ENCODE results near the gene NIPAL4.

NIPAL4 gene

GRCh38 chr5:157511651-157512644 is 51.9 kb downstream of the NIPAL4 start:
- TF ChIP-seq POLR2AphosphoS5 (IDR thresholded peaks at IDR 0.05; ENCODE audit: low read depth) (no peak), GABPA (IDR thresholded peaks at IDR 0.05; ENCODE audit: low read depth) (no peak), SPI1 (IDR thresholded peaks at IDR 0.05; ENCODE audit: borderline replicate concordance, low read depth) (no peak)
- TF ChIP-seq, protein P1, sequence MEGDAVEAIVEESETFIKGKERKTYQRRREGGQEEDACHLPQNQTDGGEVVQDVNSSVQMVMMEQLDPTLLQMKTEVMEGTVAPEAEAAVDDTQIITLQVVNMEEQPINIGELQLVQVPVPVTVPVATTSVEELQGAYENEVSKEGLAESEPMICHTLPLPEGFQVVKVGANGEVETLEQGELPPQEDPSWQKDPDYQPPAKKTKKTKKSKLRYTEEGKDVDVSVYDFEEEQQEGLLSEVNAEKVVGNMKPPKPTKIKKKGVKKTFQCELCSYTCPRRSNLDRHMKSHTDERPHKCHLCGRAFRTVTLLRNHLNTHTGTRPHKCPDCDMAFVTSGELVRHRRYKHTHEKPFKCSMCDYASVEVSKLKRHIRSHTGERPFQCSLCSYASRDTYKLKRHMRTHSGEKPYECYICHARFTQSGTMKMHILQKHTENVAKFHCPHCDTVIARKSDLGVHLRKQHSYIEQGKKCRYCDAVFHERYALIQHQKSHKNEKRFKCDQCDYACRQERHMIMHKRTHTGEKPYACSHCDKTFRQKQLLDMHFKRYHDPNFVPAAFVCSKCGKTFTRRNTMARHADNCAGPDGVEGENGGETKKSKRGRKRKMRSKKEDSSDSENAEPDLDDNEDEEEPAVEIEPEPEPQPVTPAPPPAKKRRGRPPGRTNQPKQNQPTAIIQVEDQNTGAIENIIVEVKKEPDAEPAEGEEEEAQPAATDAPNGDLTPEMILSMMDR (IDR thresholded peaks at IDR 0.05; ENCODE audit: insufficient read depth, low read length) = no peak
- TF ChIP-seq, protein P2, sequence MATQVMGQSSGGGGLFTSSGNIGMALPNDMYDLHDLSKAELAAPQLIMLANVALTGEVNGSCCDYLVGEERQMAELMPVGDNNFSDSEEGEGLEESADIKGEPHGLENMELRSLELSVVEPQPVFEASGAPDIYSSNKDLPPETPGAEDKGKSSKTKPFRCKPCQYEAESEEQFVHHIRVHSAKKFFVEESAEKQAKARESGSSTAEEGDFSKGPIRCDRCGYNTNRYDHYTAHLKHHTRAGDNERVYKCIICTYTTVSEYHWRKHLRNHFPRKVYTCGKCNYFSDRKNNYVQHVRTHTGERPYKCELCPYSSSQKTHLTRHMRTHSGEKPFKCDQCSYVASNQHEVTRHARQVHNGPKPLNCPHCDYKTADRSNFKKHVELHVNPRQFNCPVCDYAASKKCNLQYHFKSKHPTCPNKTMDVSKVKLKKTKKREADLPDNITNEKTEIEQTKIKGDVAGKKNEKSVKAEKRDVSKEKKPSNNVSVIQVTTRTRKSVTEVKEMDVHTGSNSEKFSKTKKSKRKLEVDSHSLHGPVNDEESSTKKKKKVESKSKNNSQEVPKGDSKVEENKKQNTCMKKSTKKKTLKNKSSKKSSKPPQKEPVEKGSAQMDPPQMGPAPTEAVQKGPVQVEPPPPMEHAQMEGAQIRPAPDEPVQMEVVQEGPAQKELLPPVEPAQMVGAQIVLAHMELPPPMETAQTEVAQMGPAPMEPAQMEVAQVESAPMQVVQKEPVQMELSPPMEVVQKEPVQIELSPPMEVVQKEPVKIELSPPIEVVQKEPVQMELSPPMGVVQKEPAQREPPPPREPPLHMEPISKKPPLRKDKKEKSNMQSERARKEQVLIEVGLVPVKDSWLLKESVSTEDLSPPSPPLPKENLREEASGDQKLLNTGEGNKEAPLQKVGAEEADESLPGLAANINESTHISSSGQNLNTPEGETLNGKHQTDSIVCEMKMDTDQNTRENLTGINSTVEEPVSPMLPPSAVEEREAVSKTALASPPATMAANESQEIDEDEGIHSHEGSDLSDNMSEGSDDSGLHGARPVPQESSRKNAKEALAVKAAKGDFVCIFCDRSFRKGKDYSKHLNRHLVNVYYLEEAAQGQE (IDR thresholded peaks at IDR 0.05; ENCODE audit: insufficient replicate concordance, low read depth) = no peak
- Histone ChIP-seq H3K27me3 (ENCODE audit: insufficient read depth, poor library complexity, severe bottlenecking) (peaks cover 2% of the 10 kb centered on the region), H3K27ac (replicated peaks) (no peak overlapping the region), H3K4me3 (replicated peaks; ENCODE audit: insufficient read depth, low read length) (no peak overlapping the region)
- peak in 1 of 2 experiments; percentile 8 for DNase-seq (ENCODE audit: low read depth in 1 of 2, low spot score in 1 of 2)

DNA sequence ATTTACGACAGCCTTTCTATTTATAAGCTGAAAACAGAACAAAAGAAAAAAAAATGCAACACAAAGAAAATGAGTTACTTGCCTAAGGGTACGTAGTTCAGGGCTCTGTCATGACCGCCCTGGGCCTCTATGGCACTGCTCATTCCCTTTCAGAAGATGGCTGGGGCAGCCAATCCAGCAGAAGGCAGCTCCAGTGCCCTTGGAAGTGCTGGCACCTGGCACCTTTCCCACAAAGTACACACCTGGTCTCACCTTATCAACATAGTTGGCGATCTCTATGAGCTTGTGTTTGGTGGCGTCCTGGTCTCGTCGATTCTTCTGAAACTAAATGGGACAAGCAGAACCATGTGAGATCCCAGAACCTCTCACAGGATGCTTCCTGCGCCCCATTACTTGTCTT is 53.2 kb downstream of the NIPAL4 start:
- H3K27me3 ChIP-seq (ENCODE audit: insufficient read depth, poor library complexity, severe bottlenecking) = no peaks in the 10 kb centered on the region
- TF ChIP-seq, protein P2 (IDR thresholded peaks at IDR 0.05; ENCODE audit: insufficient replicate concordance, low read depth) = no peak
- TF ChIP-seq GABPA (IDR thresholded peaks at IDR 0.05; ENCODE audit: low read depth) = no peak
- TF ChIP-seq SPI1 (IDR thresholded peaks at IDR 0.05; ENCODE audit: borderline replicate concordance, low read depth) = no peak
- TF ChIP-seq, protein P1 (IDR thresholded peaks at IDR 0.05; ENCODE audit: insufficient read depth, low read length) = no peak
- no peak for TF ChIP-seq POLR2AphosphoS5 (IDR thresholded peaks at IDR 0.05; ENCODE audit: low read depth)
- no peak for DNase-seq (ENCODE audit: low read depth in 1 of 2, low spot score in 1 of 2)

GRCh38 chr5:157514974-157515373 is 55.0 kb downstream of the NIPAL4 start:
- DNase-seq (ENCODE audit: low read depth in 1 of 2, low spot score in 1 of 2) = no peak
- no peak overlapping the region for H3K27ac ChIP-seq (replicated peaks)
- H3K4me3 ChIP-seq (replicated peaks; ENCODE audit: insufficient read depth, low read length) = no peak overlapping the region
- no peak for TF ChIP-seq POLR2AphosphoS5 (IDR thresholded peaks at IDR 0.05; ENCODE audit: low read depth)
- no peak for TF ChIP-seq SPI1 (IDR thresholded peaks at IDR 0.05; ENCODE audit: borderline replicate concordance, low read depth)
- no peaks in the 10 kb centered on the region for H3K27me3 ChIP-seq (ENCODE audit: insufficient read depth, poor library complexity, severe bottlenecking)

More for the DNA sequence above, 53.2 kb downstream of the NIPAL4 start:
- Histone ChIP-seq H3K27ac (replicated peaks) (no peak overlapping the region), H3K4me3 (replicated peaks; ENCODE audit: insufficient read depth, low read length) (no peak overlapping the region)

DNA sequence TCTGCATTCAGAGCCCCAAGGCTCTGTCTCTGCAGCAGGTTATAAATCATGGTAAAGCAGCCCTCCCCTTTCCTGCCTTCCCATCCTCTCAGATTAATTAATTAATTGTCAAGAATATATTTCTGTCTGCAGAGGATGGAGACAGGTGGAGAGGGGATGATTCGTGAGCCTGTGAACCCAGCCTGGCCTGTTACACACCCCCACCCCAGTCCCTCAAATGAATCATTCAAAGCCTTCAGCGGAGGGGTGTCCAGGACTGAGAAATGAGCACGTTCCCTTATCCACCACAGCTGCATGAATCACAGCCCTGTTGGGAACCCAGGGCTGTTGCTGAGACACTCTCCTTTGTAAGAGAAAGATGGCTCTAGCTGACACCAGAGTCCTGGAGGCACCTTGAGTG is 56.0 kb downstream of the NIPAL4 start:
- H3K27me3 ChIP-seq (ENCODE audit: insufficient read depth, poor library complexity, severe bottlenecking) = no peaks in the 10 kb centered on the region
- no peak overlapping the region for H3K27ac ChIP-seq (replicated peaks)
- DNase-seq (ENCODE audit: low read depth in 1 of 2, low spot score in 1 of 2) = no peak
- no peak overlapping the region for H3K4me3 ChIP-seq (replicated peaks; ENCODE audit: insufficient read depth, low read length)
- TF ChIP-seq, protein P1 (IDR thresholded peaks at IDR 0.05; ENCODE audit: insufficient read depth, low read length) = no peak
- no peak for TF ChIP-seq SPI1 (IDR thresholded peaks at IDR 0.05; ENCODE audit: borderline replicate concordance, low read depth)
- no peak for TF ChIP-seq GABPA (IDR thresholded peaks at IDR 0.05; ENCODE audit: low read depth)
- TF ChIP-seq POLR2AphosphoS5 (IDR thresholded peaks at IDR 0.05; ENCODE audit: low read depth) = no peak
- TF ChIP-seq, protein P2 (IDR thresholded peaks at IDR 0.05; ENCODE audit: insufficient replicate concordance, low read depth) = no peak

Measured in HL-60 (cell line).